NCI-H187 treated with DMSO at 0.1 percent for 48 hours (cell line): ENCODE measurements around the gene ECM1.

ENCODE experiments used
- DNase-seq: peaks from one replicate; lab custom pipeline; 2025; lab: John Stamatoyannopoulos, UW

The ECM1 gene

GRCh38 chr1:150558761-150559655, 51.1 kb downstream of the ECM1 start:
- DNase-seq: no peak

DNA sequence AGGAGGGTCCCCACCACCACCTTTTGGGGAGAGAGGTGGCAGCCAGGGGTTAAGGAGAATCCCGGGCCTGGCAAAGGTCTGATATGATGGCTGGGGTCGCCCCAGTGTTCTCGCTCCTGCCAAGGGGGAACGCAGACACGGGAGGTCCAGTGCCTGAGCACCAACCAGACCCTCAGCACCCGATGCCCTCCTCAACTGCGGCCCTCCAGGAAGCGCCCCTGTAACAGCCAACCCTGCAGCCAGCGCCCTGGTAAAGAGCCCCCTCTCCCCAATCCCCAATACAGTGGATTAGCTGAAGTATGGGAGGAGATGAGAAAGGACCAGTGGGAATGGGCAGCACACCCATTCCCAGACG, 51.7 kb downstream of the ECM1 start:
- DNase-seq: no peak

GRCh38 chr1:150560011-150560438, 52.1 kb downstream of the ECM1 start:
- peak; percentile 35 for DNase-seq

DNA sequence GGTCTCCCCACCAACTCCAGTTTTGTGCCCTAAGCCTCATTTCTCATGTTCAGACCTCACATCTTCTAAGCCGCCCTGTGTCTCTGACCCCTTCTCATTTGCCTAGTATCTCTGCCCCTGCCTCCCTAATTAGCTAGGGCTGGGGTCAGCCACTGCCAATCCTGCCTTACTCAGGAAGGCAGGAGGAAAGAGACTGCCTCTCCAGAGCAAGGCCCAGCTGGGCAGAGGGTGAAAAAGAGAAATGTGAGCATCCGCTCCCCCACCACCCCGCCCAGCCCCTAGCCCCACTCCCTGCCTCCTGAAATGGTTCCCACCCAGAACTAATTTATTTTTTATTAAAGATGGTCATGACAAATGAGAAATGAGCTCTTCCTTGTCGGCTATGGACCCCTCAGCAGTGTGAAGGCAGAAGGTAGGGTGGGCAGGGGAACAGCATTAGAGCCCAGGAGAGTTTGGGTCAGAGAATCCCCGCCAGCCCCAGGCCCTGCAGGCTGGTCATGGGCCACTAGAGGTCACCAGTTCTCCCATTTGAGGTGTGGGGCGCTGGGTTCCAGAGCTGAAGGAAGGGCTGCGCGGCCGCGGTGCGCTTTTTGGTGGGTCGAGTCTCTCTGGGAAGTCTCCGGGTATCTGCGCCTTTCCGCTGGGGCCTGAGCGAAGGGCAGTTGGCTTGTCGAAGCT, 52.8 kb downstream of the ECM1 start:
- DNase-seq: peak; percentile 50

- no peak for DNase-seq
These were observed 53.5 kb downstream of the ECM1 start for GRCh38 chr1:150561254-150561973.

- no peak for DNase-seq
These were observed 54.1 kb downstream of the ECM1 start for GRCh38 chr1:150561974-150562445.

DNA sequence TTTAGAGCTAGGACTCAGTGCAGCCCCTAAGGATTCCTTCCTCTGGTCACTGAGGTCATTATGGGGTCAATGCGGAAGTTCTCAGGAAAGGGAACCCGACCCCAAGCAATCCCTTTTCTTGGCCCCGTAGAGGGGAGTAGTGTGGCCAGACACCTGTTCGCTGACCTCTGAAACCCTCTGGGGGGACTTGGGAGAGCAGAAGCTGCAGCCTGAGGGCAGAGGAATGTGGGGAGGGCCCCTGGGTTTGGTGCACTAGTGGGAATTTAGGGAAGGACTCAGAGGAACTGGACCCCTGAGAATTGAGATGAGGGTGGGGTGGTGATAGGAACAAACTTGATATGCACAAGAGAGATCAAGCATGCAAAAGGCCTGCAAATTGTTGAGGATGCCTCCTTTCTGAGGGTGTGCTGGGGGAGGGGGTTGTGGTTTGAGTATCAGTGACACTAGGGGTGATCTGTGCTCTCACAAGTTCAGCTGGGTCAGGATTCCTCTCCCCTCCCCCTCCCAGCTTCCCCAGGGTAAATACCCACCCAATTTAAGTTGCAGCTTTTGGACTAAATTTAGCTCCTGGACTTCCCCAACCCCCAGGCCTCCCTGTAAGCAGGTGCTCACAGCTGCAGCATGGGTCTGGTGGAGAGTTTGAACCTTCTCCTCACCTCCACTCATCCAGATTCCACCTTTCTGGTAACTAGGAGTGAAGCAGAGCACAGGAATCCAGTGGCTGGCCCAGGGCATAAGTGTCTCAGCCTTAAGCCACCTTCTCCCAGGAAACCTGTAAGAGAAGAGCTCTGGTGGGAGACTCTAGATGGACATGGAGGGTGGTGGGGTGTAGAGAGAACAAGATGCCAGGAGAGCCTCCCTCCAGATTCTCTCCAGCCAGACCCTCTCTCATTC, 54.8 kb downstream of the ECM1 start:
- DNase-seq: no peak
